ENCODE data around the gene TANC1. TPM values are rescaled to one million over a fixed set of nuclear protein-coding genes. Genes with fewer than 3 reads are reported as not detected.
A peak's percentile ranks its signal among the peaks of the same experiment; 100 is the strongest.

The TANC1 gene
- total RNA-seq, 1 donor from 2014 or later, result 36.9 TPM

DNA sequence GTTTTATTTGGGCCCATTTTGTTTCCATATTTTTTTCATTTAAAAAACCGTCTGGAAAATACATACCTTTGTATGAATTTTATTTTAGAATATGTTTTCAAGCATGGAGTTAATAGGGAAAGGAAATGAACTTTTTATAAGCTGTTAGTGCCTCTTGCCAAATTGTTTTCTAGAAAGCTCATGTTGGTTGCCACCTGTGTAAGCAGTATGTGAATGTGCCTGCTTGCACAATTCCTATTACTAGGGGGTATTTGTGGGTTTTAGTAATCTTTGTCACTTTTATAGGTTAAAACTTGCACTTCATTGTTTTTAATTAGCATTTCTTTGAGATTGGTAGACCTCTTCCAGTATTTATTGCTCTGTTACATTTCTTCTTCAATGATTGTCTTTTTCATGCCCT, 107.3 kb downstream of the TANC1 start:
- H3K27me3 Mint-ChIP-seq (ENCODE audit: unreplicated experiment), result no peaks in the 10 kb centered on the region
- peak overlapping the region; percentile 5 for H3K27ac Mint-ChIP-seq (ENCODE audit: unreplicated experiment)
- no peak overlapping the region for H3K4me3 Mint-ChIP-seq (ENCODE audit: unreplicated experiment)
- DNase-seq (ENCODE audit: extremely low spot score, unreplicated experiment), result no peak
- H3K9me3 Mint-ChIP-seq (ENCODE audit: unreplicated experiment), result no peaks in the 10 kb centered on the region
- peaks cover 5% of the 10 kb centered on the region for H3K36me3 Mint-ChIP-seq (ENCODE audit: unreplicated experiment)
- peaks cover 51% of the 10 kb centered on the region for H3K4me1 Mint-ChIP-seq (ENCODE audit: unreplicated experiment)
- TF ChIP-seq, protein P1, sequence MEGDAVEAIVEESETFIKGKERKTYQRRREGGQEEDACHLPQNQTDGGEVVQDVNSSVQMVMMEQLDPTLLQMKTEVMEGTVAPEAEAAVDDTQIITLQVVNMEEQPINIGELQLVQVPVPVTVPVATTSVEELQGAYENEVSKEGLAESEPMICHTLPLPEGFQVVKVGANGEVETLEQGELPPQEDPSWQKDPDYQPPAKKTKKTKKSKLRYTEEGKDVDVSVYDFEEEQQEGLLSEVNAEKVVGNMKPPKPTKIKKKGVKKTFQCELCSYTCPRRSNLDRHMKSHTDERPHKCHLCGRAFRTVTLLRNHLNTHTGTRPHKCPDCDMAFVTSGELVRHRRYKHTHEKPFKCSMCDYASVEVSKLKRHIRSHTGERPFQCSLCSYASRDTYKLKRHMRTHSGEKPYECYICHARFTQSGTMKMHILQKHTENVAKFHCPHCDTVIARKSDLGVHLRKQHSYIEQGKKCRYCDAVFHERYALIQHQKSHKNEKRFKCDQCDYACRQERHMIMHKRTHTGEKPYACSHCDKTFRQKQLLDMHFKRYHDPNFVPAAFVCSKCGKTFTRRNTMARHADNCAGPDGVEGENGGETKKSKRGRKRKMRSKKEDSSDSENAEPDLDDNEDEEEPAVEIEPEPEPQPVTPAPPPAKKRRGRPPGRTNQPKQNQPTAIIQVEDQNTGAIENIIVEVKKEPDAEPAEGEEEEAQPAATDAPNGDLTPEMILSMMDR (IDR thresholded peaks at IDR 0.05), result no peak

DNA sequence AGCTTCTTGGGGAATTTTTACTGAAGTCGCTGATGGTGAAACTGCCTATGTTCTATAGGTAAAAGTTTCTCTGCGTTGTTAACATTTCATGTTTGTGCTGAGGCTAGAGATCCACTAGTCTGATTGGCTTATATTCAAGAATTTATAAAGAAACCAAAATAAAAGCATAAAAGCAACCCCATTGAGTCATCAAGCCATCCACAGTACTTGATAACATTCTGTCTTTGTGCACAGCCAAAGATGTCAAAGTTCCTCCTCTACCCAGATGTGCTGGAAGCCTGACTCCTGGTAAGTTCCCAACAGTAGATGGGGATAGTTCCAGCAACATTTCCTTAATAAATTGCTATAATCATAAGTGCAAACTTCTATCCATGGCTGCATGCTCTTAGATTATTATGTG, 107.8 kb downstream of the TANC1 start:
- H3K9me3 Mint-ChIP-seq (ENCODE audit: unreplicated experiment), result no peaks in the 10 kb centered on the region
- TF ChIP-seq, protein P1 (IDR thresholded peaks at IDR 0.05), result no peak
- H3K27ac Mint-ChIP-seq (ENCODE audit: unreplicated experiment), result peak overlapping the region; percentile 5
- peaks cover 5% of the 10 kb centered on the region for H3K36me3 Mint-ChIP-seq (ENCODE audit: unreplicated experiment)
- no peak for DNase-seq (ENCODE audit: extremely low spot score, unreplicated experiment)
- H3K4me3 Mint-ChIP-seq (ENCODE audit: unreplicated experiment), result no peak overlapping the region
- peaks cover 46% of the 10 kb centered on the region for H3K4me1 Mint-ChIP-seq (ENCODE audit: unreplicated experiment)
- H3K27me3 Mint-ChIP-seq (ENCODE audit: unreplicated experiment), result no peaks in the 10 kb centered on the region

DNA sequence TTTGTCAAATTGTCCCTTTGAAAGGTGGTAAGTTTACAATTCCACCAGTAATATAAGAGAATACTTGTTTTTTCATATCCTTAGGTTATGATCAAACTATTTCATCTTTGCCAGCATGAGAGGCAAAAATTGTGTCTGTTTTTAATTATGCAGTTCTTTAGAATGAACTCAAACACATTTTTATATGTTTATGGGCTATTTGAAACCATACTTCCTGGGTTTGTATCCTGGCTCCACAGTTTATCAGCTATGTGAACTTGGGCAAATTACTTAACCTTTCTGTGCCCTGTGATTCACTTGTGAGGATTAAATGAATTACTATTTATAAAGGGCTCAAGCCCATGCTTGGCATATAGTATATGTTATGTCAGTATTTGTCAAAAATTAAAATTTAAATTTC, 109.4 kb downstream of the TANC1 start:
- TF ChIP-seq, protein P1 (IDR thresholded peaks at IDR 0.05), result no peak
- Mint-ChIP-seq H3K9me3 (ENCODE audit: unreplicated experiment) (no peaks in the 10 kb centered on the region), H3K4me3 (ENCODE audit: unreplicated experiment) (no peak overlapping the region), H3K27me3 (ENCODE audit: unreplicated experiment) (no peaks in the 10 kb centered on the region), H3K36me3 (ENCODE audit: unreplicated experiment) (peaks cover 5% of the 10 kb centered on the region), H3K4me1 (ENCODE audit: unreplicated experiment) (peaks cover 34% of the 10 kb centered on the region), H3K27ac (ENCODE audit: unreplicated experiment) (no peak overlapping the region)
- no peak for DNase-seq (ENCODE audit: extremely low spot score, unreplicated experiment)

DNA sequence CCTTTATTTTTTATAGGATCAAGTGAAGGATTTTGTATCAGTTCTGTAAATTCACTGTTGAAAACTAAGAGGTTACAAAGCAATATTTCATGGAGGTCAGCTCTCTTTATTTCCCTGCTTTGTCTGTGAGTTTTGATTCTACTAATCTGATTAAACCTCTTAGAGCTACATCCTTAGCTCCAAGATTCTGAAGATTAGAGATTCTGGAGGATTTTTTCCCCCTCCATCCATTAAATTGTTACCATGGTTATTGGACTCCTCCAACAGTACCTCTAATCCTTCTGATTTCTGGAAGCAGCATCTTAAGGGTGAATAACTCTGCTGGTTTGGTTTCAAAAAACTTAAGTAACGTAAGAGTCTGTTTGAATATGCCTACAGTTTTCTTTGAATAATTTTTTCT, 110.0 kb downstream of the TANC1 start:
- Mint-ChIP-seq H3K27me3 (ENCODE audit: unreplicated experiment) (no peaks in the 10 kb centered on the region), H3K27ac (ENCODE audit: unreplicated experiment) (no peak overlapping the region), H3K4me3 (ENCODE audit: unreplicated experiment) (no peak overlapping the region), H3K36me3 (ENCODE audit: unreplicated experiment) (peaks cover 5% of the 10 kb centered on the region), H3K4me1 (ENCODE audit: unreplicated experiment) (peaks cover 33% of the 10 kb centered on the region), H3K9me3 (ENCODE audit: unreplicated experiment) (no peaks in the 10 kb centered on the region)
- no peak for DNase-seq (ENCODE audit: extremely low spot score, unreplicated experiment)
- TF ChIP-seq, protein P1 (IDR thresholded peaks at IDR 0.05), result no peak

DNA sequence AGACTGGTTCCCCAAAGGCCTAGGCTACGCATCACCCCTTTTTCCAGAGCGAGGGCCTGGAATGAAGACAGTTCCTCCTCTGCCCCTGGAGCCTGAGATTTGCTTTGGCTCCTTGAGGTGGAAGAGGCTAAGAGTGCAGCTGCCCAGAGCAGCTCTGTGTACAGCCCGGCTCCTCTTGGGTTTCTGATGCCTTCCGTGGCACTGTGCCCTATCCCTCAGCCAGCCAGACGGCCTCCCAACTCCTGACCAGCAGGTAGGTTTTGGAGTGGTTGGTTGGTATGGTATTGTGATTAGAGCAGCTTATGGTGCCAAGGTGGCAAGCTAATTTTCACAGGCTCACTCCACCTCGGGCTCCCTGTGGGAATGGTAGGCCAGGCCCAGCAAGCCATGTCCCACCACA, 112.2 kb downstream of the TANC1 start:
- peaks cover 35% of the 10 kb centered on the region for H3K4me1 Mint-ChIP-seq (ENCODE audit: unreplicated experiment)
- H3K27ac Mint-ChIP-seq (ENCODE audit: unreplicated experiment), result no peak overlapping the region
- TF ChIP-seq, protein P1 (IDR thresholded peaks at IDR 0.05), result no peak
- H3K27me3 Mint-ChIP-seq (ENCODE audit: unreplicated experiment), result no peaks in the 10 kb centered on the region
- H3K9me3 Mint-ChIP-seq (ENCODE audit: unreplicated experiment), result no peaks in the 10 kb centered on the region
- no peak for DNase-seq (ENCODE audit: extremely low spot score, unreplicated experiment)
- no peak overlapping the region for H3K4me3 Mint-ChIP-seq (ENCODE audit: unreplicated experiment)
- peaks cover 5% of the 10 kb centered on the region for H3K36me3 Mint-ChIP-seq (ENCODE audit: unreplicated experiment)
